ENCODE data around the gene PRPS1L1.

DNA sequence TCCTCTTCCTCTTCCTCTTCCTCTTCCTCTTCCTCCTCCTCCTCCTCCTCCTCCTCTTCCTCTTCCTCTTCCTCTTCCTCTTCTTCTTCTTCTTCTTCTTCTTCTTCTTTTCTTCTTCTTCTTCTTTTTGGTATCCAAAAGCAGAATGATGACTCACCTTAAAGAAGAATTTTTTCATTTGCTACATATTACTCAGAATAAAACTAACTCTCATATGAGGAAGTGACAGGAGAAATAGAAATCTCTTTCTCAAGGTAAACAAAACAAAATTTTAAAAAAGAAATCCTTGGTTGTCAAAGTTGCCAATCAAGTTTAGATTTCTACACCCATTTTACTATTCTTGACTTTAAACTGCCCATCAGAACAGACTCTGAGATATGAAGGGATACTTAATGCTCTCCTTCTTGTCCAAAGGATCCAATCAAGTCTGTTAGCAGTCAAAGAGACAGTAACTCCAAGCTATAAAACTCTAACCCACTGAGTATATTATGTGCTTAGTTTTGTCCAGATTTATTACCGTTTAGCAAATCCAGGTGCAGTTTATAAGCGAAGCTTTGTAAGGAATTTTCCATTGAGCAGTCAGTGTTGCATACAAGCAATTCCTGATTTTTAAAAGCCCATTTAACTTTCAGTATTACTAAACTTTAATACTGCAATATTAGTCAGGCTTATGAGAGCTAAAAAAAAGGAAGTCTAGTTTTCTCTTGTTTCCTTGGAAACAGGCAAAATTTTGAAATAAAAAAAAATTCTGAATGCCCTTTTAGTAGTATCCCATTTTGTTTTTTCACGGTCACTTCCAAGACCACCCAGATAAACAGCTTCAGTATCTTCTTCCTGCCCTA, 44.2 kb downstream of the PRPS1L1 start:
- TF ChIP-seq EP300 (IDR thresholded peaks at IDR 0.05) (no peak), POLR2A (IDR thresholded peaks at IDR 0.05) (no peak)
- TF ChIP-seq, protein P1, sequence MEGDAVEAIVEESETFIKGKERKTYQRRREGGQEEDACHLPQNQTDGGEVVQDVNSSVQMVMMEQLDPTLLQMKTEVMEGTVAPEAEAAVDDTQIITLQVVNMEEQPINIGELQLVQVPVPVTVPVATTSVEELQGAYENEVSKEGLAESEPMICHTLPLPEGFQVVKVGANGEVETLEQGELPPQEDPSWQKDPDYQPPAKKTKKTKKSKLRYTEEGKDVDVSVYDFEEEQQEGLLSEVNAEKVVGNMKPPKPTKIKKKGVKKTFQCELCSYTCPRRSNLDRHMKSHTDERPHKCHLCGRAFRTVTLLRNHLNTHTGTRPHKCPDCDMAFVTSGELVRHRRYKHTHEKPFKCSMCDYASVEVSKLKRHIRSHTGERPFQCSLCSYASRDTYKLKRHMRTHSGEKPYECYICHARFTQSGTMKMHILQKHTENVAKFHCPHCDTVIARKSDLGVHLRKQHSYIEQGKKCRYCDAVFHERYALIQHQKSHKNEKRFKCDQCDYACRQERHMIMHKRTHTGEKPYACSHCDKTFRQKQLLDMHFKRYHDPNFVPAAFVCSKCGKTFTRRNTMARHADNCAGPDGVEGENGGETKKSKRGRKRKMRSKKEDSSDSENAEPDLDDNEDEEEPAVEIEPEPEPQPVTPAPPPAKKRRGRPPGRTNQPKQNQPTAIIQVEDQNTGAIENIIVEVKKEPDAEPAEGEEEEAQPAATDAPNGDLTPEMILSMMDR (IDR thresholded peaks at IDR 0.05): no peak

Measured in tibial nerve (tissue), 4 donors.